Measurements from ENCODE around the gene CD2AP.

Gene CD2AP

GRCh38 chr6:47579040-47579439 lies 101.5 kb downstream of the CD2AP start:
- no peak overlapping the region for H3K4me3 ChIP-seq
- H3K4me1 ChIP-seq = no peaks in the 10 kb centered on the region
- no peaks in the 10 kb centered on the region for H3K27me3 ChIP-seq
- H3K9me3 ChIP-seq (replicated peaks in 1 of 11) = no peaks in the 10 kb centered on the region
- H3K9ac ChIP-seq = no peak overlapping the region
- H3K27ac ChIP-seq = no peak overlapping the region
- no peak for TF ChIP-seq Cebpa-rat (IDR thresholded peaks at IDR 0.05)
- no peak overlapping the region for H3K4me2 ChIP-seq
- peaks cover 23 to 91% (median 68%) of the 10 kb centered on the region in 11 experiments for H3K36me3 ChIP-seq
- H4K20me1 ChIP-seq = no peaks in the 10 kb centered on the region; a peak in 1 of 22 replicates

GRCh38 chr6:47581591-47581990 lies 104.0 kb downstream of the CD2AP start:
- TF ChIP-seq Cebpa-rat (IDR thresholded peaks at IDR 0.05) = no peak
- no peak overlapping the region for H3K9ac ChIP-seq
- no peak overlapping the region for H3K4me3 ChIP-seq
- H3K9me3 ChIP-seq (replicated peaks in 1 of 11) = no peaks in the 10 kb centered on the region
- H4K20me1 ChIP-seq = no peaks in the 10 kb centered on the region; a peak in 1 of 22 replicates
- no peak overlapping the region for H3K27ac ChIP-seq
- no peak overlapping the region for H3K4me2 ChIP-seq
- H3K4me1 ChIP-seq = no peaks in the 10 kb centered on the region
- H3K36me3 ChIP-seq = peaks cover 40 to 97% (median 78%) of the 10 kb centered on the region in 11 experiments
- no peaks in the 10 kb centered on the region for H3K27me3 ChIP-seq

GRCh38 chr6:47587493-47587892 lies 109.9 kb downstream of the CD2AP start:
- H3K27me3 ChIP-seq = no peaks in the 10 kb centered on the region
- no peak overlapping the region for H3K4me3 ChIP-seq
- TF ChIP-seq Cebpa-rat (IDR thresholded peaks at IDR 0.05) = no peak
- H3K9ac ChIP-seq = no peak overlapping the region
- H3K36me3 ChIP-seq = peaks cover 39 to 91% (median 76%) of the 10 kb centered on the region in 11 experiments
- H3K4me1 ChIP-seq = no peaks in the 10 kb centered on the region
- H3K27ac ChIP-seq = no peak overlapping the region
- no peaks in the 10 kb centered on the region for H3K9me3 ChIP-seq (replicated peaks in 1 of 11)
- no peaks in the 10 kb centered on the region for H4K20me1 ChIP-seq
- H3K4me2 ChIP-seq = no peak overlapping the region

- TF ChIP-seq Cebpa-rat (IDR thresholded peaks at IDR 0.05) = no peak
- Histone ChIP-seq H3K36me3 (peaks cover 31 to 76% (median 59%) of the 10 kb centered on the region in 11 experiments; a peak in 21 of 22 replicates), H4K20me1 (no peaks in the 10 kb centered on the region), H3K4me3 (no peak overlapping the region), H3K27ac (no peak overlapping the region), H3K4me2 (no peak overlapping the region), H3K4me1 (no peaks in the 10 kb centered on the region), H3K9me3 (replicated peaks in 1 of 11) (no peaks in the 10 kb centered on the region), H3K27me3 (no peaks in the 10 kb centered on the region), H3K9ac (no peak overlapping the region)
These were observed 114.7 kb downstream of the CD2AP start for GRCh38 chr6:47592131-47592840.

GRCh38 chr6:47593979-47594378 lies 116.4 kb downstream of the CD2AP start:
- peaks cover 26 to 72% (median 51%) of the 10 kb centered on the region in 11 experiments; a peak in 21 of 22 replicates for H3K36me3 ChIP-seq
- H3K27me3 ChIP-seq = no peaks in the 10 kb centered on the region
- H3K4me2 ChIP-seq = no peak overlapping the region
- H3K9me3 ChIP-seq (replicated peaks in 1 of 11) = no peaks in the 10 kb centered on the region
- no peak overlapping the region for H3K27ac ChIP-seq
- peak in 1 of 11 experiments; percentile 66; a peak in 4 of 22 replicates for TF ChIP-seq Cebpa-rat (IDR thresholded peaks at IDR 0.05)
- H3K9ac ChIP-seq = no peak overlapping the region
- H3K4me1 ChIP-seq = no peaks in the 10 kb centered on the region
- no peaks in the 10 kb centered on the region for H4K20me1 ChIP-seq
- H3K4me3 ChIP-seq = no peak overlapping the region

- no peaks in the 10 kb centered on the region for H3K27me3 ChIP-seq
- peaks cover 21 to 72% (median 52%) of the 10 kb centered on the region in 11 experiments; a peak in 21 of 22 replicates for H3K36me3 ChIP-seq
- H3K9ac ChIP-seq = no peak overlapping the region
- H3K9me3 ChIP-seq (replicated peaks in 1 of 11) = no peaks in the 10 kb centered on the region
- TF ChIP-seq Cebpa-rat (IDR thresholded peaks at IDR 0.05) = no peak
- H3K4me1 ChIP-seq = no peaks in the 10 kb centered on the region
- no peak overlapping the region for H3K4me2 ChIP-seq
- no peaks in the 10 kb centered on the region for H4K20me1 ChIP-seq
- H3K4me3 ChIP-seq = no peak overlapping the region
- no peak overlapping the region for H3K27ac ChIP-seq
These were observed 118.2 kb downstream of the CD2AP start for GRCh38 chr6:47595785-47596184.

- Histone ChIP-seq H3K36me3 (peaks cover 13 to 61% (median 38%) of the 10 kb centered on the region in 11 experiments; a peak in 21 of 22 replicates), H3K4me1 (no peaks in the 10 kb centered on the region), H3K9me3 (replicated peaks in 1 of 11) (no peaks in the 10 kb centered on the region), H3K4me3 (no peak overlapping the region), H3K27ac (no peak overlapping the region), H4K20me1 (no peaks in the 10 kb centered on the region), H3K4me2 (no peak overlapping the region), H3K27me3 (no peaks in the 10 kb centered on the region), H3K9ac (no peak overlapping the region)
- no peak for TF ChIP-seq Cebpa-rat (IDR thresholded peaks at IDR 0.05)
These were observed 120.8 kb downstream of the CD2AP start for GRCh38 chr6:47598367-47598766.

GRCh38 chr6:47599512-47599911 lies 121.9 kb downstream of the CD2AP start:
- no peak for TF ChIP-seq Cebpa-rat (IDR thresholded peaks at IDR 0.05)
- Histone ChIP-seq H4K20me1 (no peaks in the 10 kb centered on the region), H3K4me2 (no peak overlapping the region), H3K4me1 (no peaks in the 10 kb centered on the region), H3K9ac (no peak overlapping the region), H3K27ac (no peak overlapping the region), H3K36me3 (peaks cover 13 to 61% (median 36%) of the 10 kb centered on the region in 11 experiments; a peak in 21 of 22 replicates), H3K9me3 (replicated peaks in 1 of 11) (no peaks in the 10 kb centered on the region), H3K4me3 (no peak overlapping the region), H3K27me3 (no peaks in the 10 kb centered on the region)

GRCh38 chr6:47603227-47603626 lies 125.6 kb downstream of the CD2AP start:
- Histone ChIP-seq H3K27me3 (no peaks in the 10 kb centered on the region), H3K4me1 (no peaks in the 10 kb centered on the region), H3K9ac (no peak overlapping the region), H4K20me1 (no peaks in the 10 kb centered on the region), H3K27ac (no peak overlapping the region), H3K4me2 (no peak overlapping the region), H3K36me3 (peaks cover 16 to 58% (median 33%) of the 10 kb centered on the region in 11 experiments), H3K4me3 (no peak overlapping the region), H3K9me3 (replicated peaks in 1 of 11) (no peaks in the 10 kb centered on the region)
- TF ChIP-seq Cebpa-rat (IDR thresholded peaks at IDR 0.05) = no peak

GRCh38 chr6:47603995-47604394 lies 126.4 kb downstream of the CD2AP start:
- Histone ChIP-seq H3K9me3 (replicated peaks in 1 of 11) (no peaks in the 10 kb centered on the region), H3K4me1 (no peaks in the 10 kb centered on the region), H3K9ac (no peak overlapping the region), H3K36me3 (peaks cover 23 to 65% (median 41%) of the 10 kb centered on the region in 11 experiments), H4K20me1 (no peaks in the 10 kb centered on the region), H3K4me2 (no peak overlapping the region), H3K27me3 (no peaks in the 10 kb centered on the region), H3K4me3 (no peak overlapping the region), H3K27ac (no peak overlapping the region)
- no peak for TF ChIP-seq Cebpa-rat (IDR thresholded peaks at IDR 0.05)
